A549 treated with AZD2906 at 1 μM for 4 hours (cell line): ENCODE results near the gene SS18L1. TPM values are rescaled to one million over a fixed set of nuclear protein-coding genes. Genes with fewer than 3 reads are reported as not detected.

Experiments
- total RNA-seq: library from RNA; stranded (reverse); fragments of 200-300 nt; extraction: Qiagen RNA extraction; gene quantifications from 5 replicates; pipeline ENCODE4 v1.2.3, GENCODE V29; 2022

Gene SS18L1, protein sequence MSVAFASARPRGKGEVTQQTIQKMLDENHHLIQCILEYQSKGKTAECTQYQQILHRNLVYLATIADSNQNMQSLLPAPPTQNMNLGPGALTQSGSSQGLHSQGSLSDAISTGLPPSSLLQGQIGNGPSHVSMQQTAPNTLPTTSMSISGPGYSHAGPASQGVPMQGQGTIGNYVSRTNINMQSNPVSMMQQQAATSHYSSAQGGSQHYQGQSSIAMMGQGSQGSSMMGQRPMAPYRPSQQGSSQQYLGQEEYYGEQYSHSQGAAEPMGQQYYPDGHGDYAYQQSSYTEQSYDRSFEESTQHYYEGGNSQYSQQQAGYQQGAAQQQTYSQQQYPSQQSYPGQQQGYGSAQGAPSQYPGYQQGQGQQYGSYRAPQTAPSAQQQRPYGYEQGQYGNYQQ
- total RNA-seq, result 6.8 to 10.1 TPM (median 8.6 TPM) in 5 replicates

DNA sequence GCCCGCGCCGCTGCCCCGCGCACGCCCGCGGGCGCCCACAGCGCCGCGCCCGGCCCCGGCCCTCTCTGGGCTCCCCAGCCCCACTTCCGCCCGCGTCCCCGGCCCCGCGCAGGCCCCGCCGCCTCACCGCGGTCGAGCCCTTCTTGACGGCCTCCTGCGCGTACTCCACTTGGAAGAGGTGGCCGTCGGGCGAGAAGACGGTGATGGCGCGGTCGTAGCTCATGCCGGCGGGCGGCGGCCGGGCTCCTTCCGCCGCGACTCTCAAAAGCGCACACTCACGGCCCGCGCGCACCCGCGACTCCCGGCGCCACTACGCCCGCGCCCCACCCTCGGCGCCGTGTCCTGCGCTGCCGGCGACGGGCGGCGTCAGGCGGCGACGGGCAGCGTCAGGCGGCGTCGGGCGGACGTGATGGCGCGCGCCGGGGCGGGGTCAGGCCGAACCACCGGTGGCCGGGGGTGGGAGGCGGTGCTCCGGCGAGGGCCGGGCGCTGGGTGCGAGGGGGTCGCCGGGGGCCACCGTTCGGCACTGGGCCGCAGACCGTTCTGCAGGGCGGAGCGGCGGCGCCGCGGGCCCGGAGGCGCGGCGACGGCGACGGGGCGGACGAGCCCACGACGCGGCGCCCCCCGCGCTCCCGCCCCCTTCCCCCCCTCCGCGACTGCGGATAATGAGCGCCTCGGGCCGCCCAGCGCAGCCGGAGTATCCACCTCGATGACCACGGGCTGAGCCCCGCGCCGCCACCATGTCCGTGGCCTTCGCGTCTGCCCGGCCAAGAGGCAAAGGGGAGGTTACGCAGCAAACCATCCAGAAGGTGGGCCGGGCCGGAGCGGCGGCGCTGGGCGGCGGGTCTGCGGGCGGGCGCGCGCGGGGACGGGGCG is at the start of gene SS18L1, which contains the start of gene PSMA7:
Gene SS18L1, plus strand, starts transcription at position 689 of the 876 bp plus-strand sequence. Its CDS starts 52 bp downstream, at position 741.
Gene PSMA7, minus strand, starts transcription at position 314 of the 876 bp plus-strand sequence. Its CDS starts 91 bp downstream, at position 223.

DNA sequence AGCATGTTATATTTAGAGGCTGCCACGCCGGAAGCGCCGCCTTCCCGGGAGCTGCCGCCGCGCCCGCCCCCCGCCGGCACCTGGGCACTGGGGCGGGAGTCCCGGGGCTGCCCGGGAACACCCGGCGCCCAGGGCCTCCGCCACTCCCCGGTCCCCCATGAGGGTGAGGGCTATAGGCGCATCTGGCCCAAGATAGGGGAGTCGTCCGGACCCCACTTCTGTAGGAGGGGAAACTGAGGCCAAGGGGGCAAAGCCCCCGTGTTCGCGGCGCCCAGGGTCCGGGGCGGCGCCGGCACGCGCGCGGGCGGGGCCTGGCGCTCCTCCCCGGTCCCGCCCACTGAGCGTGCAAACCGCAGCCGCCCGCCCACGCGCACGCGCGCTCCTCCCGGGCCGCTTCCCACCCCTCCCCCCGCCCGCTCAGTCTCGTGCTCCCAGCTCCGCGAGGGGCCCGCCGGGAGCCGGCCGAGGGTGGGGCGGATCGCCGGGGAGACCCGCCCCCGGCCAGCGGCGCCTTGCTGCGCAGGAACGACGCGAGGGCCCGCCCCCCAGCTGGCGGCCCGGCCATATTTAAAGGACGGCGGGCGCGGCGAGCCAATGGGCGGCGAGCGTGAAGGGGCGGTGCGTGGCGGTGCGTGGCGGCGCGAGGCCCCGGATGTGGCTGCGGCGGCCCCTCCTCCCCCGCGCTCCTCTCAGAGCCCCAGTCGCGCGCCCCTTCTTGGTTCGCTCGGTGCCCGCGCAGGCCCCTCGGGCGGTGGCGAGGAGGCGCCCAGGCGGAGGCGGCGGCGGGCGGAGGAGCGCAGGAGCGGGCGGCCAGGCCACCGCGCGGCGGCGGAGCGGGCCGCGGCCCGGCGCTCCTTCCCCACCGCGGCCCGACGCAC is 21.6 kb upstream of the SS18L1 start, which contains the start of gene LSM14B:
Gene LSM14B, plus strand, starts transcription at position 700 of the 878 bp plus-strand sequence. CDS start 192 bp downstream, outside the sequence.

DNA sequence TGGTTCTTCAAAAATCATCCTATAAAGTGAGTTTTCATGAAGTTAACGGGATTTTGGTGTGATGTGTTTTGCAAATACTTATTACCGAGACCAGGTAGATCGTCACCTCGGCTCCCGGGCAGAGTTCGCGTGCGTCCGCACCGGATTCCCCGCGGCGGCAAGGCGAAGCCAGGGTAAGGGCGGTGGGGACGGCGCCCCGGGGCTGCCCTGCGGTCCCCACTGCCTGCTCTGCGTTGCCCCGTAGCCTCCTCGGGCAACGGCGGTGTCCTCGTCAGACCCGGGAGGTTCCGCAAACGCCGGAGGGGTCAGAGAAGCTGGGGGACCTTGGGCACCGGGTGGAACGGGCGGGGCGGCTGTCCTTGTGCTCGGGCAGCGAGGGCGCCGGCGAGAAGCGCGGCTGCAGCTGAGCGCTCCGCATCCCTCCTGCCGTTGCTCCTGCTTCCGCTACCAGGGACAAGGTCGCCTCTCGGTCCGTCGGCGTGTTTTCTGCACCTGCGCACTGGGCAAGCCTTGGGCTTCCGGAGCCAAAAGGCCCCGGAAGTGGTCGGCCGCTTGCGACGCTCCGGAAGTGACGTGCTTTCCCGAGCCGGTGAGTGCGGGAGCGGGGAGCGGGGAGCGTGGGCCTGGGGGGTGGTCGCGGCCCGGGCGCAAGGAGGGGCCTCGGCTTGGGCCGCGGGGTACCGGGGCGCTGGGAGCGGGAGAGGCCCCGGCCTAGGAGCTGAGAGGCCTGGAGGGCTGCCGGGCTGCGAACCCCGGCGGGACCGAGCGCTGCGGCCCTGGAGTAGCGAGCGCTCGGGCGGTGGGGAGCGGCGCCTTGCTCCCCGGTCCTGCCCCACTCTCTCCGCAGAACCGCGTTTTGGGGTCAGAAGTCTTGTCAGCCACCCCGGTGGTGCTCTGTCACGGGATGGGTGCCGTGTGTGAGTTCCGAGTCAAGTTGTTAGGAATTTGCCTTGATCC is 39.2 kb downstream of the SS18L1 start, which contains the start of gene MTG2:
Gene MTG2, plus strand, starts transcription at position 560 of the 957 bp plus-strand sequence. CDS start 10,393 bp downstream, outside the sequence.

DNA sequence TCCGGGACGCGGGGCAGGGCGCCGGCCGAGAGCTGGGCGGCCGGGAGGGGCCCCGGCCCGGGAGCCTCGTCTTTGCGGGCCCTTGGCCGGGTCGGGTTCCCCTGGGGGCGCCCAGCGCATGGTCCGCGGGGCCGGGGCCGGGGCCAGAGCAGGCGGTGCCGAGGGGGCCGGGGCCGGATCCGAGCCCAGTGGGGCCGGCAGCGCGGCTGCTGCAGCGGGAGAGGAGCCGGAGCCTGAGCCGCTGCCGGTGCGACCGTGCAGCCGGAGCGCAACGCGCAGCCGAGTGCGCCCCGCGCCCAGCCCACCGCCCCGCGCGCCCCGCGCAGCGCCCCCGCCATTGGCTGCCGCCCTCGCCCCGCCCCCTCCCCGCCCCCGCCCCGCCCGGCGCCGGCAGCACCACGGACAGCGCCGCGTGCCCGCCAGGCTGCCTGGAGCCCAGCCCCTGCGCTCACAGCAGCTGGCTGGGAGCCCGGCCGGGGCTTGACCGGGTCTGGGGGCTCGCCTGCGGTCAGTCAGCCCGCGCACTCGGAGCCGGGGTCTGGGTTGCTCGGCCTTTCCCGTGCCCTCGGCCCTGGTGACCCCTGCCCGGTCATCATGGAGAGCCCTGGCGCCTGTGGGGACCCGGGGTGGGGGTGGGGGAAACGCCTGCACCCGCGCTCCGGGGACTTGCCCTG is 76.6 kb downstream of the SS18L1 start, which contains the start of gene HRH3:
Gene HRH3, minus strand, starts transcription at position 287 of the 674 bp plus-strand sequence. CDS start 308 bp downstream, outside the sequence.

Other genes starting within 250 kb of the SS18L1 start
- 15.3 to 18.4 TPM (median 15.4 TPM) in 5 replicates for gene TAF4, start 77.9 kb upstream of the SS18L1 start, total RNA-seq
- 23.4 to 27.6 TPM (median 26.1 TPM) in 5 replicates for gene LSM14B, start 21.3 kb upstream of the SS18L1 start, total RNA-seq
- gene PSMA7, start 375 bp upstream of the SS18L1 start, total RNA-seq, result 494 to 584 TPM (median 580 TPM) in 5 replicates
- gene MTG2, start 39.3 kb downstream of the SS18L1 start, total RNA-seq, result 30.6 to 40.7 TPM (median 36.1 TPM) in 5 replicates
- 0.02 TPM in 1 of 5 replicates, not detected in the others for gene HRH3, start 76.5 kb downstream of the SS18L1 start, total RNA-seq
- gene OSBPL2, start 94.8 kb downstream of the SS18L1 start, total RNA-seq, result 18.0 to 21.2 TPM (median 19.5 TPM) in 5 replicates
- 164 to 195 TPM (median 193 TPM) in 5 replicates for gene ADRM1, start 159.2 kb downstream of the SS18L1 start, total RNA-seq
- 233 to 461 TPM (median 419 TPM) in 5 replicates for gene LAMA5, start 223.5 kb downstream of the SS18L1 start, total RNA-seq
- gene RPS21, start 243.3 kb downstream of the SS18L1 start, total RNA-seq, result 2,601 to 3,068 TPM (median 2,764 TPM) in 5 replicates